NCI-H146 (cell line): Measurements from ENCODE around the gene SLC25A21.
A peak's percentile ranks its signal among the peaks of the same experiment; 100 is the strongest.
"Not testable (repeated sequence)": the region's sequence is repeated elsewhere in the genome, so short reads cannot be mapped to it uniquely, and the experiment has no call there.

ENCODE experiments used
- DNase-seq: peaks from one replicate; lab custom pipeline; 2025; lab: John Stamatoyannopoulos, UW

The SLC25A21 gene

DNA sequence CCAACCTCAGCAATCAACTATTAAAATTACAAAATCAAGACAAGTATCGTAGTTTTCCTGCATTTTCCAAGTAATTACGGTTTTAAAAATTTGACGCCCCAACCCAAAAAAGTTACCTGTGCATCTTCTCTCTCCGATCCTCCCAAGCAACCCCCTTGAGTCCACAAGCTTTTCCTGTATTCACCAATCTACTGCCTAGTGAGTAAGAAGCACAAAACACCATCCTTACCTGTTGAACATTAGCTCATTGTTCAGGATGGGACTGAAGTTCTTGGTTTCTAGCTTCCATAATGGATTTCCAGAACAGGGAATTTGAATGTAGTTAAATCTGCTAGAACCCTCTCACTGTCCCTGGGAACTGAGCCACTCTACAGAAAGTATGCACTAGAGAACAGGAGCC lies 348.8 kb downstream of the SLC25A21 start:
- no peak for DNase-seq

DNA sequence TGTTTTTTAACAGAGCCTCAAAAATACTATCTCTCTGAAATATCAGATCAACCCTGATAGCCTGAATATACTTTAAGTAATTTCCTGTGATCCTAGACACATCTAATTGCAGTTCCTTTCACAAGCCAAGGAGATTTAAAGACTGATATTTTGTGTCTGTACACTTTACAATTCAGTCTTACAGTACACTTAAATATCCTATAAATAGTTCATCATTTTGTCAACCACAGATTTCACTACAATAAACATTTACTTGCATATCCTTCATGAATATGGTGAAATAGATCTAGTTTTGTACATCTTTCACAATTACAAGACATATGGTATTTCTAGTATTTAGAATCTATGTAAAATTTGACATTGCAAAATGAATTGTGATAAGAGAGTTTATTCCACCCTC lies 349.7 kb downstream of the SLC25A21 start:
- DNase-seq = no peak

DNA sequence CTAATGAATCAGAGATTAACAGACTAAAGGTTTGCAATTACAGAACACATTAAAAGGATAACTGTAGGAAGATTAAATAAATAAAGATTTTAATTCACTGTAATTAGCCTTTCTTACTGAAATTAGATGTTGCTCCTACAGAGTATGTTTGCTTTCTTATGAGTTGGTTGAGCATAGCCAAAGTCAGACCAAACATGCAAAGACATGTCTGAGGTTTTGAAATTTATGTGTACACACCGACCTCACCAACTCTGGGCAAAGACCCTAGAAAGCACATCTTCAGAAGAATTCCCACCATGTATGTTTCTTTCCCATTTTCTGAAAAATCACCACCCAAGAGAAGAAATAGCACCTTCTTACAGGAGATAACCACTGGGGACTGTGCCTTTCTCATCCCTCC lies 351.5 kb downstream of the SLC25A21 start:
- DNase-seq = no peak

DNA sequence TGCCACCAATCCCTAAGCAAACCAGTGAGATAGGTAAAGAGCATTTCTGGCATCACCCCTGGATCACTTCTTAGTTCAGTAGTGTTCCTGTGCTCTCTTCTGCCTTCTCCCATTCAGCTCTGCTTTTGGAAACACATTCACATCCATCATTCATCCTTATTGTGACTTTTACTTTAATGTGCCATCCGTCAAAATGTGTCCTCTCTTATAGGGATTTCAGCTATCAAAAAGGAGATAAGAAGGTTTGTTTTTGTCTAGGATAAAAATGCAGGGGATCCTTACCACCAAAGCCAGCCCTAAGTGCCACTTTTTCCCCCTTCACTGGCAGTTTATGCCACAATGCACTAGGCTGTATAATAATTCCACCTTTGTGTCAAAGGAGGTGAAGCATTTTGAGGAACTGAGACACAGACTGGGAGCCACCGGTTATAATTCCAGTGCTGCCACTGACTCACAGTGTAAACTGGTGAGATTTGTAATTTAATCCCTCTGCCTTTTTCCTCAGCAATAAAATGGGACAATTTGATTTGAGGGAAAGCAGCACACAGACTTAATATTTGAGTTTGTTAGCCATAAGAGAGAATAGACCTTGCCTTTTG lies 352.2 kb downstream of the SLC25A21 start:
- peak; percentile 12 for DNase-seq

DNA sequence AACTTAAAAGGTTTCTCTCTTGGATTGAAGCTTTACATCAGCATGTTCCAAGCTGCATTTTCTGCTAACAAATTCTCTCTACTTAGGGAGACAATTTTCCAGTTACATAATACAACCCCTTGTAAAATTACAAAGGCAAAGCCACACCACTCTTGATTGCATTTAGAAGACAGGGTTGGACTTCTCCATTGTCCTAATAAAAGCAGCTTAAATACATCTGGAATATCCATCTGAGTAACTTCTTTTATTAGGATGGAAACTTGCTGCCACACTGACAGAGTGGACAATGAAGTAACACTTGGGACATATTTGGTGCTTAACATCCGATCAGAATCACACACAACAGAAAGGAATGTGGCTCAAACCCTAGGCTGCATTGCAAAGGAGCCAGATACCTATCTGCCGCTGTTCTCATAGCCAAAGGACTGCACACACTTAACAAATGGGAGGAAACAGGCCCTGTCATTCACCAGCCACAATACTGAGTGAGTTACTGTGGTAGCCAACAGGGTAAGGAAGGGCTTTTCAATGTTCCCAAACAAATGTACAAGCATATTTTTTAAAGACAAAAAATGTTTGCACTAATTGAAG lies 353.5 kb downstream of the SLC25A21 start:
- no peak for DNase-seq

DNA sequence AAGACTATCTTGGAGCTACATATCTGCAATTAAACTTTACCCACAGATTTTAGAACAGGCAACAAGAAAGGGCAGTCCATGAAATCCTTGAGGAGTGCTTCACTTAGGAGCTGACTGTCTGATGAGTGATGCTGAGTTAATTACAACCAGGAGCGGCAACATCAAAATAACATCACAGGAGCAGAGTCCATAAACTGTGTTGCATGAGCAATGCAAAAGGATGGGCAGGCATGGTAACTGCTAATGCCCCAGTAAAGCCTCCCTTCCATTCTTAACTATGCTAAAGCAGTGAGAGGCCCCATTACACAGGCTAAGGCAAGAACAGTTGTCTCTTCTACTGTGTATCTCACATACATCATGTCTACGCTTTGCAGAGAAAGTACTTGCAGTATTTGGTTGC lies 354.2 kb downstream of the SLC25A21 start:
- DNase-seq = no peak

DNA sequence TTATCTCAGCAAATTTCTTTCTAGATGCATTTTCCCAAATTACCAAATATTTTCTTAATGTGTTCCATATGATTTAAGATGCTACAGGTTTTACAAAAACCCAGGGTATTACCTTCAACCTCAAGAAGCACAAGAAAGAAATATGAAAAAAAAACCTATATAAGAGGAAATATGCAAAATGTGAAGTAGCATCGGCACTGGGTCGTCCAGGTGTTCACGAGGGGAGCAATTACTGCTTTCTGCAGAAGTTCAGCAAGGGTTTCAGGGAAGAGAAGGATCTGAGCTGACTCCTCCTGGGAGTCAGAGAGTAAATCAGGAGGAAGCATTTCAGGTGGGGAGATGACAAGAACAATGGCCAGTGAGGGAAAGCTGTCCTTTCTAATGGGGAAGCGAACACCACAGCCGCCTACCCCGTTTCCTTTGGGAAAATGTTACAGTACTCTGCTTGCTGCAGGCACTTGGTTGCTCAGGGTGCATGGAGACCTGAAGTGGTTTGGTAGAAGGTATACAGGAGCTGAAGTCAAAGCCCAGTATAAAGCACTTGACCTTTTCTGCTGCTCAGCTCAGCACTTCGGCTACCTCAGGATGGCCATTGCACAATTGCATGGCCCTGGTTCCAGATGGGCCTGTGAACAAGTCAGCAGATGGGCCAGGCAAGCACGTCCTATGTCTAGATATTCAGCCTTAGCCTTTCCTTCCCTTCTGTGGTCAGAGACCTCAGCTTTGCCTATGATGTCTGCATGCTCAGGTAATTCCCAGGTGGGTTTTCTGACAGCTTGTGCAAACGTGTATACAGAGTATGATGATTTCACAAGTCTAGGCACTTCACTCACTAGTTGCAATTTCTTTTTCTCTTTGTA lies 355.1 kb downstream of the SLC25A21 start:
- DNase-seq = no peak

DNA sequence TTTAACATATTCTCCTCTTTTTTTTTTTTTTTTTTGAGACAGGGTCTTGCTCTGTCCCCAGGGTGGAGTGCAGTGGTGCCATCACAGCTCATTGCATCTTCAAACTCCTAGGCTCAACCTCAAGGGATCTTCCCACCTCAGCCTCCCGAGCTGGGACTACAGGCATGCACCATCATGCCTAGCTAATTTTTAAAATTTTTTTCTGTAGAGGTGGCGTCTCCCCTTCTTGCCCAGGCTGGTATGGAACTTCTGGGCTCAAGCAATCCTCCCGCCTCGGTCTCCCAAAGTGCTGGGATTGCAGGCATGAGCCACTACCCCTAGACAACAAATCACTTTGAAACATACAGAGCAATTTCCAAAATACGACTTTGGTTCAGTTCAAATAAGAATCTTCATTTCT lies 355.9 kb downstream of the SLC25A21 start:
- no peak for DNase-seq

DNA sequence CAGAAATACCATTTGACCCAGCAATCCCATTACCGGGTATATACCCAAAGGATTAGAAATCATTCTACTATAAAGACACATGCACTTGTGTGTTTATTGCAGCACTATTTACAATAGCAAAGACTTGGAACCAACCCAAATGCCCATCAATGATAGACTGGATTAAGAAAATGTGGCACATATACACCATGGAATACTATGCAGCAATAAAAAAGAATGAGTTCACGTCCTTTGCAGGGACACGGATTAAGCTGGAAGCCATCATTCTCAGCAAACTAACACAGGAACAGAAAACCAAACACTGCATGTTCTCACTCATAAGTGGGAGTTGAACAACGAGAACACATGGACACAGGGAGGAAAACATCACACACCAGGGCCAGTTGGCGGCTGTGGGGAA lies 357.6 kb downstream of the SLC25A21 start:
- not testable (repeated sequence) for DNase-seq

DNA sequence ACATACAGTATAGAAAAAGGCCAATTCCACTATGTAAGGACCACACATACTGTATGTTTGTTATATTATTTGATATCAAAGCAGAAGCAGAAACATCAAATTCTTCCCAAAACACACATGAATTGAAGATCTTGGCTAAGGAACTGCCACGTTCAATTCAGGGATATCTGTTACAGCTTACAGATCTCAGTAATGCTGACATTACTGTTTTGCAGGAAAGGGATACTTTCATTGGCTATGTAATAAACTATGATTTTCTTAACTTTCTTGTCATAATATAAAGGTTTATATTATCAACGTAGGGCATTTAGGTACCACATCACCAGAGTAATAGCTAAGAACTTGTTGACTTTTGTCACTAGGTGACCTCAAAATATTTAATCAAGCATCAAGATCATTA lies 362.2 kb downstream of the SLC25A21 start:
- DNase-seq = no peak

DNA sequence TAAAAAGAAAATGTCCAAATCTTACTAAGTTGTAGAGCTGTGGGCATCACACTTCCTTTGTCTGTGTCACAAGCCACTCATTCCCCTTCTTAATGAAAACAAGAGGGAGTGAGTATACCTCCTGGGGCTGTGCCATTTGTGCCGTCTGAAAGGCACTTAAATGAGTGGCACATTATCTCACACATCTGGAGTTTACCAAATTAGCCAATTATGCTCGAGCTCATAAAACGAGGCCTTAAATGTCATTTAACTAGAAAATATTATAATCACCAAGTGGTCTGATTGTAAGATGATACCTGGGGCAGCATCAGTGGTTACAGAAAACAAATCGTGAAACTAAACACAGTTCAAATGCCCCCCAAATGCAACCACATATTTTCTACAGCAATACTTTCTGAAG lies 364.7 kb downstream of the SLC25A21 start:
- DNase-seq = peak; percentile 67

DNA sequence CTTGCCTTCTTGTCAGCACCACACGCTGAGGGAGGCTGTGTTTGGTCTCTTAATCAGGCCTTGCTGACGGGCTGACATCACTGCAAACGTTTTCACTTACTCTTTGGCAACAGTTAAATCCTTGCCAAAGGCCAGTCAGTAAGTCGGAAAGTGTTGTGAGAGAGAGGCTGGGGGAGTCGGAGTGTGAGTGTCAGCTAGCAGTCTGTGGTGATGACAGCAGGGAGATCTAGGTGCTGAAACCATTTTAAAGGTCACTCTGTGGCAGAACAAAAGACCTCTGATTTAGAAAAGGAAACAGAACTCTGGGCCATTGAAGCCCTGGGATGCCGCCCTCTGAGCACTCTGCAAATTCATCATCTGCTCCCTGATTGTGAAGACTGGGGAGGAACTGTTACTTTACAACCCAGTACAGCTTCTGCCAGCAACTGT lies 367.3 kb downstream of the SLC25A21 start:
- DNase-seq = no peak

DNA sequence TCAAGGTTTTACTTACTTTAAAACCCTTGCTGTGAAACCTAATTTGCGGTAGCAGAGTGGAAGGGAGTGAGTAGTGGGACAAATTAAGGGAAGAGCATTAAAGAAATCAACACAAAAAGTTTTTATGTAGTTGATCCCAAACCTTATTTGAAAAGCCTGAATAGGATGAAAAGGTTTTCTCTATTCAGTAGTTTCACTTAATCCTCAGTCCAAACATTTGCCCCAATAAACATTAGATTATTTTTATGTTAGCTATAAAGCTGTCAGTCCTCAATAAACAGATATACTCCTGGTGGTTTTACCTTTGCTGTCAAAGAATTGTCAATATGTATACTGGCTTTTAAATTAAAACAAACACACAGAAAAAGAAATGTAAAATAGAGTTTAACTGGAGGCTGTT lies 374.8 kb downstream of the SLC25A21 start:
- DNase-seq = no peak

DNA sequence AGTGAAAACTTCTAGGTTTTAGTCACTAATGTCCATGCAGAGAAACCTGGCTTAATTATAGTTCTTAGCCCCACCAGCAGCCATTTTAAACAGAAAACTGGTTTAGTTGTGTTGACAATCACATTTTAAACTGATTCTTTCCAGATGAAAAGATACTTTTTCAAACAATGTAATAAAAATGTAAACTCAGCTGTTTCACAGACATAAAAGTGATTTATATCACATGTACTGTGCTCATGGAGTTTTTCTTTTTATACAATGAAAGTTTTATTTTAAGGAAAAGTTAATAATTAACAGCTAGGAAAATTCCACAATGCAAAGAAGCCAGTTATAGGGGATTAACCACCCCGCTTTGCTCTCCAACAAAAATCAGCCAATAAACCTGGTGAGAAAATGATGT lies 381.0 kb downstream of the SLC25A21 start:
- no peak for DNase-seq

DNA sequence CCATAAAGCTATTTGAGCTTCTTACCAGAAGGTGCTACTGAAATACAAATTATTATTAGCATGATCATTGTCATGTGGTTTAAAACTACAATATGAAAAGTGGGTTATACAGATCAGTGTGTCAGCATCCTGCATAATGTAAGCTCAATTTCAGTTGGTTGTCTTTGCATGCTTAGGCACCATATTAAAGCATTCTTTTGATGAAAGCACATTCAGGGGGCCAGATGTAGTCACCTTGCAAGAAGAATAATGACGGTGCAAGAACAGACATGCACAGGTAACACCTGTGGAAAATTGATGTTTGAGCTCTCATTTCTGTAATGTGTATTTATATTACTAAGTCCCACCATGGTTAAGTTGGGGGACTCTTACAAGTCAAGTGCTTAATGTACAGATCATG lies 386.9 kb downstream of the SLC25A21 start:
- peak; percentile 78 for DNase-seq

DNA sequence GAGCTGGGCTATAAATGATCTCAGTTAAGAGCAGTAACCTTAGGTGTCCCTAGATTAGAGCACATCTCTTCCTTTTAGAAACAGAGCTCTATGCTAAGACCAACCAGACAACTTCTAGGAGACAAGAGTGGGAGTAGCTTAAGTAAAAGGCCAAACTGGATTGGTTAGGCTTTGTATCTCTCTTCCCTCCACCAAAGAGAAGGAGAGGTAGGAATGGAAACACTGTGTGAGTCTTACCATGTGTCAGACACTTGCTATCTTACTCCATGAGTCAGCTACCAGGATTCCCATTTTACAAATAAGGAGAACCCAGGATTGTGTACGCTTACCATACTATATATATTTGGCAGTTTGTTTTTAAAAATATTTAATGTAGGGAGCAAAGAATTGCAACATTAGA lies 387.9 kb downstream of the SLC25A21 start:
- DNase-seq = no peak

DNA sequence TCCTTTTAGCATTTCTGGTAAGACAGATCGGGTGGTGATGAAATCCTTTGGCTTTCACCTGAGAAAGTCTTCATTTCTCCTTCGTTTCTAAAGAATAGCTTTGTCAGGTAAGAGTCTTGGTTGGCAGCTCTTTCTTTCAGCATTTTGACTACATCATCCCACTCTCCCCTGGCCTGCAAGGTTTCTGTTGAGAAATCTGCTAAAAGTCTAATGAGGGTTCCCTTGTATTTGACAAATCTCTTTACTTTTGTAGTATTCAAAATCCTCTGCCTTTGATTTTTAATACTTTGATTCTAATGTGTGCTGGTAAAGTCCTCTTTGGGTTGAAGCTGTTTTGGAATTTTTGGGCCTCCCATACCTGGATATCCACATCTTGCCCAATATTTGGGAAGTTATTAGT lies 390.5 kb downstream of the SLC25A21 start:
- DNase-seq = no peak

DNA sequence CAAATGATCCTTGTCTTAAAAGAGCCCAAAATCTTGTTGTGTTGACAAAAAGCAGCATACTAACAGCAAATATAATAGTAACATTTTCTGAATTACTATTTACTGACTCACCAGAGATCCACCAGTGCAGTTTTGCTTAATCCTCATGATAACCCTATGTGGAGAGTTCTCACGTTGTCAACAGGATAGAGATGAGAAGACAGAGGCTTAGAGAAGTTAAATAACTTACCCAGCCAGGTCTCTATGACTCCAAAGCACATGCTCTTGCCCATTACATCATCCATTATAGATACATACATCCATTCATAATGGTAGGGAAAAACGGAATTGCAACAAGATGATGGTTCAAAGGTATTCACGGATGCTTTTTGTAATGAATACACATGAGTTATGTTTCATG lies 398.8 kb downstream of the SLC25A21 start:
- no peak for DNase-seq

DNA sequence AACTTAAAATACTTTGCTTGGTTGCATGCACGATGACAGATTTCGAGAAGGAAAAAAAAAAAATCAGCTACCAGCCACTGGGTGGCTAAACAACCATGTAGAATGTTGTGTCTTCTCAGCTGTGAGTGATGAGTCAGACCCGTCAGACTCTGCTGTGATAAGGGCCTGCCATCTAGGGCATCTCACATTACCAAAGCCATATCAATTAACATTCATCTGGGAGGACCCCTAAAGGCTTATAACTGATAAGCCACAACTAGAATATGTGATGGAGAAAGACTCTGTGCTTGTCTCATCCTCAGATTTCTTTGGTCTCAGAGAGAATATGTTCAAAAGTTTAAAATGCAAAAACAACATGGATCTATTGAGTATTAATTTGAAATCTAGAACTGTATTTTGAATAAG lies 399.3 kb downstream of the SLC25A21 start:
- DNase-seq = peak; percentile 85

DNA sequence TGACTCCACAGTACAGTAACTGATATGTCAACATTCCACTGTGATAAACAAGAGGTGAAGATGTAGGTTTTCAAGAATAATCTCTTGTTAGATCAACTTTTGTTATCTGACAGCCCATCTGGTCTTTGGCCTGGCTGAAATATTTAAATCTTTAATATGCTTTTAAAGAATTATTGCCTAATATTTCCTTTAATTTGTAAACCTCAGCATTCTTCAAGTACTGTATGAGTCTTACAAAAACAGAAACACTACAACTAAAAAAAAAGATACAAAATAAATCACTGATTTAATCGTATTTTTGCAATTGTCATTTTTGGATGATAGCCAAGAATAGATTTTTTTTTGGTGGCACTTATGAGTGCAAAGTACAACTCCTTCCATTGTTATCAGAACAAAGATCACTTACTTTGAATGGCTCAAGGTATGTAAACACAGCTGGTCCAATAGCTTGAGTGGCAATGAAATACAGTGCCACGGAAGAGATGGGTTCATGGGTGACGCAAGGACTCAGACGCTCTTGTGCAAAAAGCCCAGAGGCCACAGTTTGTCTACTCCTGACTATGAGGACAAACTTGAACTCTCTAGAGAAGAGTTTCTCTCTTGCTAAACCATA lies 401.3 kb downstream of the SLC25A21 start:
- DNase-seq = peak; percentile 86

DNA sequence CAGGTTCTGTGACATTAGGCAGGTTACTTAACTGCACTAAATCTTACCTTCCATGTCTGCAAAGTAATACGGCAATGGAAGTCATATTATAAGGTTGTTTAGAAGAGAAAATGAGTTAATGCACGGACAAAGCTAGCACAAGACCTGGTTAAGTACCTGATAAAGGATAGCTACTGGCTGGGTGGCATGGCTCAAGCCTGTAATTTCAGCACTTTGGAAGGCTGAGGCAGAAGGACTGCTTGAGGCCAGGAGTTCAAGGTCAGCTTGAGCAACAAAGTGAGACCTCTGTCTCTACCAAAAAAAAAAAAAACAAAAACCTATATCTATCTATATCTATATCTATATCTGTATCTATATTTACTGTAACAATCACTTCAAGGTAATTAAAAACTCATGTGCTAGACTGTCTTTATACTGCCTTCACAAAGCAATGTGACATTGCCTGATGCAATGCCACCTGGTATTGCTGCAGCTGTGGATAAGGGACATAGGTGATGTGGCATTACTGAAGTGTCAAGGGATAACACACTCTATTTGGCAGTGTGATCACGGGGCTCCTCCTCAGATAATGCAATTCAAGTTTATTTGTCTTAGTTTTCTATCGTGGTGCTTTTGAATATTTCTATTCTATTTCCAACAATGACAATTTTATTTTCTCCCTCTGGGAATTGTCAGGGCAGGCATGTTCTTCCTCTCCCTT lies 403.6 kb downstream of the SLC25A21 start:
- DNase-seq = no peak

DNA sequence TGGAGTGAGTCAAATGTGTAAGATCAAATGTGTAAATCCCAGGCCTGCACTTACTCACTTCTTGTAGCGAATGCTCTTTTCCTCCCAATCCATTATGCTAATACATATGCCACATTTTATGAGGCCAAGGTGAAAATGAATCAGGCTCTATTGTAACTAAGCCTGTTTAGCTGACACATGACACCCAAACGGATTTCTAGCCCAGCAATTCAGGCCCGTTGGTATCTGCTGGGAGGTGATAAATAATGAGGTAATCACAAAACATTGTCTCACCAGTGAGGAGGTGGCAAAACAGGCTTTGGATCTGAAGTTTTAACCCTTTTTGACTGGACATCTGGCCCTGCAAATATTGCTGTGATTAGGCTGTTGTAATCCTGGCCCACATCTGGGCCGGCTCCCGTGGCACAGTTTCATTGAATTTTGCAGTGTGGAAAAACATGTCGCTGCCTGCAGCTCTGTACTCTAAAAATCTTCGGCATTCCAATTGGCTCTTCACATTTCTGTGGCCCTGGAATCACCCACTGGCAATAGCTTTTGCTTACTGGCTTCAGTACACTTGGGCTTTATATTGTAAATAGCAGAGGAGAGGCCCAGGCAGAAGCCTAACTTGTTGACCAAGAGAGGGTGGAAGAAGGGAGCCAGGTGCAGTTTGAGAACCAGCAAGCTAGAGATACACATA lies 404.7 kb downstream of the SLC25A21 start:
- DNase-seq = peak; percentile 76
